ENCODE measurements around the gene PECR. TPM values are rescaled to one million over a fixed set of nuclear protein-coding genes. Genes with fewer than 3 reads are reported as not detected.

PECR gene
- 10 to 100 TPM in 2 of 3 donors, 1 to 10 TPM in 1; 6.3 to 62.7 (median 10.2) TPM for total RNA-seq

DNA sequence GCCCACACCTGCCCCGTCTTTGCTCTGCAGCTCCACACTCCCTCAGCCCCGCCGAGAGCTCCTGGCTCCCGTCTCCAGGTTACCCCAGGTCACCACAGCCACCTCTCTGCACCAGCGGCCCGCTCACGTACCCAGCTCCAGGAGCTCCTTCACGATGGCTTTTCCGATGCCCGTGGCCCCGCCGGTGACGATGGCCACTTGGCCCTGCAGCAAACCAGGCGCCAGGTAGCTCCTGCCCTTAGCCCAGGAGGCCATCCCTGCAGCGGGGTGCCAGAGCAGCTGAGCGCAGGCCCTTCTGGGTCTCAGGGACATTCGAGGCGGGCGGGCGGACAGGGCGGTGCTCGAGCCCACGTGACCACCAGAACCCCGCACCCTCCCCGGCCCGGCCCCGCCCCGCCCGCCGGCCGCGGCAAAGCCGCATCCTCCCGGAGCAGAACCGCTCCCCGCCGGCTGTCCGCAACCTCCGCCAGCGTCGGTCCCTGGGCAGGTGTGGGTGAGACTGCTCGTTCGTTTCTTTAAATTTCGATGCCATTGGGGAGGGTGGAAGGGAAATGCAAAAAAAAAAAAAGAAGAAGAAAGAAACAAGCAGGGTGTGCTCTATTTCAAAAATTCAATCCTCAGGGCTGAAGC is at the start of gene PECR, which contains the start of gene TMEM169:
Gene PECR, minus strand, starts transcription at position 323 of the 630 bp plus-strand sequence. Its CDS starts 68 bp downstream, at position 255.
Gene TMEM169, plus strand, starts transcription at position 433 of the 630 bp plus-strand sequence. CDS start 14,045 bp downstream, outside the sequence.
- Histone ChIP-seq H3K4me1 (no peaks in the 10 kb centered on the region), H3K27me3 (no peaks in the 10 kb centered on the region), H3K4me3 (peak within 1 kb of the TSS; percentile 55 to 73 (median 67)), H3K9me3 (no peaks in the 10 kb centered on the region), H3K27ac (peak within 1 kb of the TSS; percentile 2 to 17), H3K36me3 (no peaks in the 10 kb centered on the region)
- TF ChIP-seq POLR2AphosphoS5 (IDR thresholded peaks at IDR 0.05) (no peak), POLR2A (IDR thresholded peaks at IDR 0.05) (no peak)
- TF ChIP-seq, protein P1, sequence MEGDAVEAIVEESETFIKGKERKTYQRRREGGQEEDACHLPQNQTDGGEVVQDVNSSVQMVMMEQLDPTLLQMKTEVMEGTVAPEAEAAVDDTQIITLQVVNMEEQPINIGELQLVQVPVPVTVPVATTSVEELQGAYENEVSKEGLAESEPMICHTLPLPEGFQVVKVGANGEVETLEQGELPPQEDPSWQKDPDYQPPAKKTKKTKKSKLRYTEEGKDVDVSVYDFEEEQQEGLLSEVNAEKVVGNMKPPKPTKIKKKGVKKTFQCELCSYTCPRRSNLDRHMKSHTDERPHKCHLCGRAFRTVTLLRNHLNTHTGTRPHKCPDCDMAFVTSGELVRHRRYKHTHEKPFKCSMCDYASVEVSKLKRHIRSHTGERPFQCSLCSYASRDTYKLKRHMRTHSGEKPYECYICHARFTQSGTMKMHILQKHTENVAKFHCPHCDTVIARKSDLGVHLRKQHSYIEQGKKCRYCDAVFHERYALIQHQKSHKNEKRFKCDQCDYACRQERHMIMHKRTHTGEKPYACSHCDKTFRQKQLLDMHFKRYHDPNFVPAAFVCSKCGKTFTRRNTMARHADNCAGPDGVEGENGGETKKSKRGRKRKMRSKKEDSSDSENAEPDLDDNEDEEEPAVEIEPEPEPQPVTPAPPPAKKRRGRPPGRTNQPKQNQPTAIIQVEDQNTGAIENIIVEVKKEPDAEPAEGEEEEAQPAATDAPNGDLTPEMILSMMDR (IDR thresholded peaks at IDR 0.05) = no peak
- intact Hi-C loops (cut with DNase I; ENCODE audit: low total_unique reads) = no loop called here
- peak; percentile 43 to 72 for DNase-seq (ENCODE audit: low spot score in 2 of 2)

DNA sequence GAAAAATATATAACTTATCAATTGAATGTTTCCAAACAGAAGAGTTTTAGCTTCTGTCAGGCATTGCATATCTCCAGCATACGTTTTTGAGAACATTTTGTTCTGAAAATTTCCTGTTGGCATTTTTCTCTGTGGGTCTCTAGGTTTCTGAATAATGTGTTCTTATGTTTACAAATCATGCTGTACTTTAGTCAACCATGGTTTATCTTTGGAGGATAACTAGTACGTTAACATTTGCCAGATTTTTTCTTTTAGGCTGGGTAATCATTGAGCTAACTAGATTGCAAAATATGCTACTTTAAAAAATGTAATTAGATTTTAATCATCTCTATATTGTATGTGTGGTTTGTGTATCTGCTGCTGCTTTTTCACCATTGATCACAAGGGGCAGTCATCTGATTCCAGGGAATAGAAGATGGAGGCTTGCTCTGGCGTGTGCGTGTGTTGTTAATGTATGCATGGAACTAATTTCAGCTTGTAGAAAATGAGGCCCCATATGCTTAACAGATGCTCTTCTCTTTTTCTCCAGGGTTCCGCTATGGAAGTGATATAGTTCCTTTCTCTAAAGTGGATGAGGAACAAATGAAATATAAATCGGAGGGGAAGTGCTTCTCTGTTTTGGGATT is 48.9 kb upstream of the PECR start:
- Histone ChIP-seq H3K27ac (no peak overlapping the region), H3K4me3 (no peak overlapping the region), H3K36me3 (peaks cover 8% of the 10 kb centered on the region), H3K27me3 (no peaks in the 10 kb centered on the region), H3K9me3 (no peaks in the 10 kb centered on the region), H3K4me1 (no peaks in the 10 kb centered on the region)
- TF ChIP-seq, protein P1 (IDR thresholded peaks at IDR 0.05) = no peak
- no peak for TF ChIP-seq POLR2AphosphoS5 (IDR thresholded peaks at IDR 0.05)
- no peak for TF ChIP-seq POLR2A (IDR thresholded peaks at IDR 0.05)
- DNase-seq (ENCODE audit: low spot score in 2 of 2) = no peak
- intact Hi-C loops (cut with DNase I; ENCODE audit: low total_unique reads) = no loop called here

DNA sequence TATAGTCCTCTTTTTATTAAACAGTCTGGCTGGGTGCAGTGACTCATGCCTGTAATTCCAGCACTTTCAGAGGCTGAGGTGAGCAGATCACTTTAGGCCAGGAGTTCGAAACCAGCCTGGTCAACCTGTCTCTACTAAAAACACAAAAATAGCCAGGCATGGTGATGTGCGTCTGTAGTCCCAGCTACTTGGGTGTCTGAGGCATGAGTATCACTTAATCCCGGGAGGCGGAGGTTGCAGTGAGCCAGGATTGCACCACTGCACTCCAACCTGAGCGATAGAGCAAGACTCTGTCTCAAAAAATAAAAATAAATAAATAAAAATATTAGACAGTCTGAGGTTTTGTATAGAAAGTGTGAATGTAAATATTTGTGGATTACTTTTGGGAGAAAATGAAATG is 45.3 kb upstream of the PECR start:
- intact Hi-C loops (cut with DNase I; ENCODE audit: low total_unique reads) = no loop called here
- H3K9me3 ChIP-seq = no peaks in the 10 kb centered on the region
- H3K27ac ChIP-seq = no peak overlapping the region
- TF ChIP-seq POLR2A (IDR thresholded peaks at IDR 0.05) (no peak), POLR2AphosphoS5 (IDR thresholded peaks at IDR 0.05) (no peak)
- TF ChIP-seq, protein P1 (IDR thresholded peaks at IDR 0.05) = no peak
- no peaks in the 10 kb centered on the region for H3K36me3 ChIP-seq
- no peak for DNase-seq (ENCODE audit: low spot score in 2 of 2)
- H3K4me3 ChIP-seq = no peak overlapping the region
- H3K4me1 ChIP-seq = no peaks in the 10 kb centered on the region
- no peaks in the 10 kb centered on the region for H3K27me3 ChIP-seq

DNA sequence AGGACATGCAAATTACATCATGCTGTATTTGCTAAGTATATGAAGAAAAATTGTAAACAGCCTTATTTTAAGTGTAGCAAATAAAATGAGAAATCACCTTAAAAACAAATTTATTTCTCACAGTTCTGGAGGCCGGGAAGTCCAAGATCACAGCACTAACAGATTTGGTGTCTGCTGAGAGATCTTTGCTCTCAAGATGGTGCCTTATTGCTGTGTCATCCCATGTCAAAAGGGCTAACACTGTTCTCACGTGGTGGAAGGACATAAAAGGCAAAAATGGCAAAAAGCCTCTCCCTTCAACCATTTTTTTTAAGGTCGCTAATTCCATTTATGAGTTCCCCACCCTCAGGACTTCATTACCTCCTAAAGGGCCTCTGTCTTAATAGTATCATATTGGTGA is 39.6 kb upstream of the PECR start:
- no peaks in the 10 kb centered on the region for H3K9me3 ChIP-seq
- TF ChIP-seq POLR2A (IDR thresholded peaks at IDR 0.05) (no peak), POLR2AphosphoS5 (IDR thresholded peaks at IDR 0.05) (no peak)
- TF ChIP-seq, protein P1 (IDR thresholded peaks at IDR 0.05) = no peak
- no peak overlapping the region for H3K4me3 ChIP-seq
- H3K36me3 ChIP-seq = peaks cover 3% of the 10 kb centered on the region
- intact Hi-C loops (cut with DNase I; ENCODE audit: low total_unique reads) = no loop called here
- no peaks in the 10 kb centered on the region for H3K27me3 ChIP-seq
- peaks cover 0 to 6% of the 10 kb centered on the region in 2 donors for H3K4me1 ChIP-seq
- no peak for DNase-seq (ENCODE audit: low spot score in 2 of 2)
- no peak overlapping the region for H3K27ac ChIP-seq

DNA sequence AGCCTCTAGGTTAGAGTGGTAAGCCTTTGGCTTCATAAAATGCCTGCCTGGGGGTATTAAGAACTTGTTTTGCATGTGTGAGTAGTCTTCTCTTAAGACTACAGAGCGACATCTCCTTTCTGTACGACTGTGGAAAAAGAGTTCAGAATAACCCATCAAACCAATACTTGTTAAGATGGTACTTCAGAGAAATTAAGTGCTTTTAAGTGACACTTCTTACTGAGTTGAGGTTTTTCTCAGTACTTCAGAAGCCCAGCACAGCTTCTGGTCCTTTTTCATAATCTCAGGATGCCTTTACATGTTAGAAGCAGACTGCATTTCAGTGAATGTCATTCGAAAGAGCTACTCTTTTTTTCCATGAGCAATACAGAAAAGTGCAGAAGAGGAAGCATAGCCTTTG is 38.4 kb upstream of the PECR start:
- Histone ChIP-seq H3K4me3 (no peak overlapping the region), H3K36me3 (peaks cover 3% of the 10 kb centered on the region), H3K9me3 (no peaks in the 10 kb centered on the region), H3K27ac (no peak overlapping the region), H3K27me3 (no peaks in the 10 kb centered on the region), H3K4me1 (peaks cover 0 to 17% of the 10 kb centered on the region in 2 donors)
- DNase-seq (ENCODE audit: low spot score in 2 of 2) = no peak
- TF ChIP-seq POLR2A (IDR thresholded peaks at IDR 0.05) (no peak), POLR2AphosphoS5 (IDR thresholded peaks at IDR 0.05) (no peak)
- TF ChIP-seq, protein P1 (IDR thresholded peaks at IDR 0.05) = no peak
- intact Hi-C loops (cut with DNase I; ENCODE audit: low total_unique reads) = no loop called here

All from breast epithelium (tissue), 4 donors.